Stimulated activated CD4-positive, alpha-beta T cell treated with anti-CD3 and anti-CD28 coated beads, Interleukin-2, amount 100 ng/mL, for 48 hours (primary cell): ENCODE data around the gene PLOD3.

Experiments
- DNase-seq, 2 donors: peaks; one replicate each; pipeline ENCODE4 v3.0.0-alpha.2; 2020

Gene PLOD3

DNA sequence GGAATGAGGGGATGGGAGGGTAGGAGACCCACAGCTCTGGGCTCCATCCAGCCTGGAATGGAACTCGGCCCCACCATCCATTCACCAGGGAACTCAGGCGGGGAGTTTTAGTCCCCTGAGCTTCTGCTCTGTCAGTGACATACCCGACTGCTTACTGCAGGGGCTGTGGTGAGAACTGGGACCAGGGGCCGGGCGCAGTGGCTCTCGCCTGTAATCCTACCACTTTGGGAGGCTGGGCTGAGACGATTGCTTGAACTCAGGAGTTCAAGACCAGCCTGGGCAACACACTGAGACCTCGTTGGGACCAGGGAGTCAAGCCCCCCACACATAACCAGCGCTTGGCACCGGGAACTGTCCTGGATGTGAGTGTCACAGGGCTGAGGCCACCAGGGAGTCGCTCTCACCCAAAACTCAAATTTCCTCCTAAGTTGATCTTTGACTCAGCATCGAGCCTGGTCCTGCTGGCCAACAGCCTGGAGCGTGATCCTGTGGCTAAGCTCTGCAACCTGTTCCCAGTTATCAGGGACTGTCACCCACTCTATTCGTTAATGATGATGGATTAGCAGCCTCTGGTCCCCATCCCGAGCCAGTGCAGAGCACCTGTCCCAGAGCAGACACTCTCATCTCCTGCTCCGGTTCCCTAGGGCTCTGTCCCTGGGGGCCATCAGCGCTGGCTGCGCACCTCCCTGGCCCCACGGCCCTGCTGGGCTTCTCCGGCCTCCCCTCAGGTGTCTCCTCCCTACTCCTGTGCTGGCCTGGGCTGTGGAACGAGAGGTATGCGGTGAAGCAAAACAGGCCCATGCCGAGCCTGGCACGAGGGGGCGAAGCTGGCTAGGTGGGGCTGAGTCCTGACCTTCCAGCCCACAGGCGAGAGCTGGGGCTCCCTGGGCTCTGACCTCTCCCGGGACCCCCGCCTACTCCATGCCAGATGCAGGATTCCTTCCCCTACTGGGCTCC, 21.1 kb upstream of the PLOD3 start:
- DNase-seq, result no peak

DNA sequence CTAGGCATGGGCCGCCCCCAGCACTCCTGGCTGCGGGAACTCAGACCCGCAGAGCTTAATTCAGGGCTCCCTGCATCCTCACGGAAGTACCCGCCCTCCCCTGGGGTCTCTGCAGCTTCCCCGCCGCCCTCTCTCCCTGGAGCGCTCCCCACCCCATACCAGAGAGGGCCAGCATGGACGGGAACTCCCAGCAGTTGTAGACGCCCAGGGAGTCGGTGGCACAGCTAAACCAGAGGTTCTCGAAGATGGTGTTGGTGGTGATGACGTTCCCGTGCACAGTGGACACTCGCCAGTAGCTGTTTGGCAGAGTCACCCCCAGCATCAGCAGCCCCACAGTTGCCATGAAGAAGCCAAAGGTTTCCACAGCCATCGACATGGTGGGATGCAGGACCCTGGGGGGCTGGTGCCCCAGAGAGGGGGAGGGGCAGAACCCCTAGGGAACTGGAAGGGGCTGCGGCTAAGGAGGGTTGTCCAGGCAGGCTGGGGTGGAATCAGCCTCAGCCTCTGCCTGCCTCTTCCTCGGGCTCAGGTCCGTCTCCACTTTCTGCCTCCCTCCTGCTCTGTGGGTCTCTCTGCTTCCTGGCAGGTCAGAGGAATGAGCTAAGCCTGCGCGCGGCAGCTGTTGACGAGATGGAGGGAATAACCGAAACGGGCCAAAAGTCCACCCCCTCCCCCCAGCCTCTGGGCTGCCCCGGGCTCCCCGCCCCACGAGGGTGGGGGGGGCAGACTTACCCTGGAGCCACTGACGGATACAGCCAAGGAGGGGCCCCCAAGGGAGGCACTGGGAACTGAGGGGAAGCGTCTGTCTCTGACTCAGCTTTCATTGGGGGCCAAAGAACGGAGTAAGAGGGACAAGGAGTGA, 20.1 kb upstream of the PLOD3 start, which contains the start of gene CLDN15:
TSS of gene CLDN15 (minus strand) at position 597 of the 862 bp plus-strand sequence. CDS start at position 376, 221 bp downstream.
- DNase-seq, result no peak

GRCh38 chr7:101236292-101236835, 19.0 kb upstream of the PLOD3 start:
- DNase-seq, result no peak

- DNase-seq, result no peak
Observed at GRCh38 chr7:101235522-101235921, 18.1 kb upstream of the PLOD3 start.

DNA sequence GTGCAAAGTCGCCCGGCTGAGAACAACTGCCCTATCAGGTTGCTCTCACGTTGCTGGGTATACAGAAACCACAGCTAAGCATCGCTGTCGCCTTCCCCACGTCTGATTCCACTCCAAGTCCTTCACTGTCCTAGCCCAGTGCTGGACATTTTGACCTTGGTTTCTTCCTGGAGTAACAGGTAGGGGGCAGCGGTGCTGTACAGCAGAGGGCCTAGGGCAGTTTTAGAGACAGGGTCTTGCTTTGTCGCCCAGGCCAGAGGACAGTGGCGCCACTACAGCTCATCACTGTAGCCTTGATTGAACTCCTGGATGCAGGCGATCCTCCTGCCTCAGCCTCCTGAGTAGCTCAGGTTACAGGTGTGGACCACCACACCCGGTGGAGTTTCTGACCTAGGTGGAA, 17.7 kb upstream of the PLOD3 start:
- DNase-seq, result no peak

DNA sequence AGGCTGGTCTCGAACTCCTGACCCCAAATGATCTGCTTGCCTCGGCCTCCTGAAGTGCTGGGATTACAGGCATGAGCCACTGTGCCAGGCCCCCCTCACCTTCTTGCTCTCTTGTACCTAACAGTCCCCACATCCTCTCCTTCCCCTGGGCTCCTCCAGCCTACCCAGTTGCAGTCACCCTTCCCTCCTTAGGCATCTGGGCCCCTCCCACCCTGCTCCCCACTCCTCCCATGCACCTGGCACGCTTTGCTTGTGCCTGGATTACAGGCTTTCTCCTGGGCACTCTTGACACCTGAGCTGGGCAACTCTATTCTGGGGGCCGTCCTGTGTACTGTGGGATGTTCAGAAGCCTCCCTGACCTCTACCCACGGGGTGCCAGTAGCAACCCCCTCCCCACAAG, 17.3 kb upstream of the PLOD3 start:
- DNase-seq, result no peak

DNA sequence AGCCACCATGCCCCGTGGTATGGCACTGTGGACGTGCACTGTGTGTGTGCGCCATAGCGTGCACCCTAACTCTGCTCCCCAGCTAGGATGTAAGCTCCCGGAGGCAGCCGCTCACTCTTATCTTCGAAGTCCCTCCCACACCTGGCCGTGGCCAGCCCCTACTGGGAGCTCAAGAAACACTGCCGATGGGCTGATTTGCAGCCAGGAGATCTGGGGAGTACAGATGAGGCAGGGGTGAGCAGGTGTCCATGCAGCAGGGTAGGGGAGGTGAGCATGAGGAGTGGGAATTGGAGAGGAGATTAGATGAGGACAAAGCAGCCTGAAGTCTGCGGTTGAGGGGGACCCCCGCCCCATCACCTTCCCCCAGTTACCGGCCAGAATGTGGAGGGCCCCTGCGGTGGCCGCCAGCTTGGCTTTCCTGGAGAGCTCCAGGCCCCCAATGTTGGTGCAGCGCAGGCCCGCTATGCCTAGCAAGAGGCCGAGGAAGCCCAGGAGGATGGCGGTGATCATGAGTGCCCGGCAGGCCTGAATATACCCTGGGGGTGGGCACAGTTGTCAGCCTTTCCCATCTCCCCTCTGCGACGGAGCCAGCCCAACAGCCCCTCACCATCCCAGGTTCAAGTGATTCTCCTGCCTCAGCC, 16.6 kb upstream of the PLOD3 start:
- DNase-seq, result no peak

DNA sequence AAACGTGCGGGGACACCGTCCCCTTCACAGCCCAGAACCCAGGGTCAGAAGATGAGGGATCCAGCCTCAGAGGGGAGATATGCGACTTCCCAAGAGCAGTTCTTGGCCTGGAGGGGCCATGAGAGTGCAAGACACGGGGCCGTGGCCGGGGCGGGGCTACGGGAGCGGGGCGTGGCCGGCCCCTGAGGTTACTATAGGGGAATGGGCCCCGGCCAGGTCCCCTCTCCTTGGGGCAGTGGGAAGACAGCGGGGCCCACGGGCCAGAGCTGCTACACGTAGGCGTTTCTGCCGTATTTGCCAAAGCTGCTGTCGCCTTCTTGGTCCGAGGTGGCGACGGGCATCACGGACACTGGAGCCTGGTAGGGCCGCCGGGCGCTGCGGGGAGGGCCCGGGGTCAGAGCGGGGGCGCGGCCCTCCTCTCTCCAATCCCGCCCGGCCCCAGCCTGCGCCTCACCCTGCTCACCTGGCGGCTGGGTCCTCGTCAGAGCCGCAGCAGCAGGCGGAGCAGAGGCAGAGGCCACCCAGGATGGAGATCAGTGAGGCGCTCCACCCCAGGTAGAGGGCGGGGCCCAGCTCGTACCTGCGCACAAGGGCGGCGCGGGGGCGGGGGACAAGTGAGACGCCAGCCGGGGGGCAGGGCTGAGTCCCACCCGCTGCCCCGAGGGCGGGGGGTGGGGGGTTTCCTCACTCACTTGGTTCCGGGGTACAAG, 14.9 kb upstream of the PLOD3 start:
- no peak for DNase-seq

- no peak for DNase-seq
Observed at GRCh38 chr7:101231644-101232043, 14.3 kb upstream of the PLOD3 start.

- DNase-seq, result no peak
Observed at GRCh38 chr7:101226721-101227120, 9.3 kb upstream of the PLOD3 start.

DNA sequence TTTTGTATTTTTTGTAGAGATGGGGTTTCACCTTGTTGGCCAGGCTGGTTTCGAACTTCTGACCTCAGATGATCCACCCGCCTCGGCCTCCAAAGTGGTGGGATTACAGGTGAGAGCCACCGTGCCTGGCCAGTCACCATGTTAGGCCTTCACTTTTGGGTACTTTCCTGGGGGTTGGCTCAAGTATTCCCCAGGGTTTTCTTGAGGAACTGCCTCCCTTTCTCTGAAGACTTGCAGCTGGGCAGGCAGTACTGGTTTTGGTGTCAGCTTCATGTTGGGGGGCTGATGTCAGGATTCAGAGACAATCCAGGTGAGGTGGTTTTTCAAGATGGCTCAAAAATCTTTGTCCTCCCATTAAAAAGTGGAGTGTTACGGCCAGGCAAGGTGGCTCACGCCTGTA, 8.3 kb upstream of the PLOD3 start:
- DNase-seq, result no peak

DNA sequence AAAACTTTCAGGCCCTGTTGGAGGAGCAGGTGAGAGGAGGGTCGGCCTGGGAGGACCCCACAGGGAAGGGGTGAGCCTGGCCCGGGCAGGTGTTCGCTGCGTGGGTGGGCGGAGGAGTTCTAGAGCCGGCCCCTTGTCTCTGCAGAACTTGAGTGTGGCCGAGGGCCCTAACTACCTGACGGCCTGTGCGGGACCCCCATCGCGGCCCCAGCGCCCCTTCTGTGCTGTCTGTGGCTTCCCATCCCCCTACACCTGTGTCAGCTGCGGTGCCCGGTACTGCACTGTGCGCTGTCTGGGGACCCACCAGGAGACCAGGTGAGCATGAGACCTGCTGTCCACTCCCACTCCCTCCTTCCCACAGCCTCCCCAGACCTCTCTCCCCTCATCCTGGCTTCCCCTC, 6.1 kb upstream of the PLOD3 start:
- no peak for DNase-seq

DNA sequence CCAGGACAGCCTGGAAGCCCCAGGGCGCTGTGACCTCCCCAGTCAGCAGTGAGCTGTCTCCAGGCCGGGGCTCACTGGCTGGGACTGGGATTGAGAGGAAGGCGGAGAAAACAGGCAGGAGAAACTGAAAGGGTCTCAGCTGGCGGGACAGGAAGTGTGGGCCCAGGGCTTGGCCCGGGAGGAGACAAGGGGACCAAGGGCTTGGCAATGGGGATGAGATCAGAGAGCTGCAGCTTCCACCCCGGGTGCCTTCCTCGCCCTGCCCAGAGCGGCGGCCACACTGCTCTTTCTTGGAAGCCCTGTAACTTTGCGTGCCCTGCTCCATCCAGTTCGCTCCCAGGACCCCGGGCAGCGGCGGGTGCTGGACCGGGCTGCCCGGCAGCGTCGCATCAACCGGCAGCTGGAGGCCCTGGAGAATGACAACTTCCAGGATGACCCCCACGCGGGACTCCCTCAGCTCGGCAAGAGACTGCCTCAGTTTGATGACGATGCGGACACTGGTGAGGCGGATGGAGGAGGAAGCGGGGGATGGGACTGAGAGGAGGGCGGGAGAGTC, 5.0 kb upstream of the PLOD3 start:
- DNase-seq, result no peak

GRCh38 chr7:101220295-101220694, 2.9 kb upstream of the PLOD3 start:
- no peak for DNase-seq

DNA sequence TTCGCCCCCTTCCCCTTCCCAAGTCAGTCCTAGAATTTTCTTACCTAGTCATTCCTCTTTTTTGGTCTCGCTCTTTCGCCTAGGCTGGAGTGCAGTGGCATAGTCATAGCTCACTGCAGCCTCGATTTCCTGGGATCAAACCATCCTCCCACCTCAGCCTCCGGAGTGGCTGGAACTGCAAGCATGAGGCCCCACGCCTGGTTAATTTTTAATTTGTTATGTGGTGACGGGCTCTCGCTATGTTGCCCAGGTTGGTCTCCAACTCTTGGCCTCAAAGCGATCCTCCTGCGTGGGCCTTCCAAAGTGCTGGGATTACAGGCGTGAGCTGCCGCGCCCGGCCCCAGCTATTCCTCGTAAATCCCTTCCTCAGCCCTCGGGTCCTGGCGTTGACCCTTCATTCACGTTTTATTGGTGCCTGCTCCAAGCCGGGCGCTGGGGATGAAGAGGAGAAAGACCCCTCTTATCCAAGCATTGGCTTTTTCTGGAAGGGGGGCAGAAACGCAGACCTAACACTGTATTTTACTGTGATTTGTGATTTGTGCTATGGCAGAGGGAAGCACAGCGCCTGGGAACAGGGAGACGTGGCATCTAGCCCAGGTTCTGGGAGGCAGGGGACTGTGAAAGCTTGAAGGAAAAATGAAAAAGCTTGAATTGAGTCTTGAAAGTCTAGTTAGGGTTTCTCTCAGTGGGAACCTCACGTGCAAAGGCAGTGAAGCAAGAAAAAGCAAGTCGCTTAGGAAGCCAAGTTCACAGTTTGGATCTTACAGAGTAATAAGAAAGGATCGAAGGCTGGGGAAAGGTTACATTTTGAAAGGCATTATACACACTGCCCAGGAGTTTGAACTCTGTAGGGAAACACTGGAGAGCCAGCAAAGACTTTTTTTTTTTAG, 1.1 kb upstream of the PLOD3 start:
- DNase-seq, result no peak

DNA sequence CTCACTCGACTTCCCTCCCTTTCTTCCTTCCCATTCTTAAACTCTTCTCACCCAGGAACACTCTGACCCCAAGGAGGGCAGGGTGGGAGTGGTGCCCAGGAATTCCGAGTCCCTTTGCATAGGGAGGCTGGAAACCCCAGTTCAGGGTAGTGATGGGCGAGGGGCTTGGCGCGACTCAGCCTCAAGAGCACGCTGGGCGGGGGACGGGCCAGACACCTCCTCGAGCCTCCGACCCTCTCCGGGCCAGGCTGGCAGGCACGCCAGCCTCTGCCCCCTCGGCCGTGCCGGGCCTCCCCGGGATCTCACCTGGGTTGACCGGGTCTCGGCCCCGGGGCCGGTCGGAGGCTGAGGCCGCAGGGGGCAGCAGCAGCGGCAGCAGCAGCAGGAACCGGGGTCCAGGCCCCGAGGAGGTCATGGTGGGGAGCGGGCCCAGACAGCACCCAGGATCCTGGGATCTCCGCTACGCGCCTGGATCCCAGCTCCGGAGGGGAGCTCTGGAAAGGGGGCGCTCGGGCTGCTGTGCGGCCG, 457 bp downstream of the PLOD3 start:
- DNase-seq, result no peak

GRCh38 chr7:101216001-101216859, 1.2 kb downstream of the PLOD3 start:
- no peak for DNase-seq

- DNase-seq, result no peak
Observed at GRCh38 chr7:101212014-101212413, 5.4 kb downstream of the PLOD3 start.

DNA sequence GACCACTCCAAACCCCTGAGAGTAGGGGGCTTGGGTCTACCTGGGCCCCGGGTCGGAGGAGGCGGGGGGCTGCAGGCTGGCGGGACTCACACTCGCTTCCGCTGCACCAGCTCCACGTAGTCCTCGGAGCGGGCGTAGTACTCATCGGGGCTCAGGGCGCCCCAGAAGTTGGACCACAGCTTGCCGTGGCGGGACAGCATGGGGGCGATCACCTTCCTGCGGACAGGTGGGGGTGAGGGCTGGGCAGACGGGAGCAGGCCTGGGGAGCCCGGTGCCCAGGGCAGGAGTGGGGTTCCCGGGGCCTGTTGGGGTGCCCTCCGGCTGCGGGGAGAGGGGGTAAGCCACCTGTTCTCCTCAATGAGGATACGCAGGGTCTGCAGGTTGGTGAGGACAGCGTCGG, 5.9 kb downstream of the PLOD3 start:
- no peak for DNase-seq

DNA sequence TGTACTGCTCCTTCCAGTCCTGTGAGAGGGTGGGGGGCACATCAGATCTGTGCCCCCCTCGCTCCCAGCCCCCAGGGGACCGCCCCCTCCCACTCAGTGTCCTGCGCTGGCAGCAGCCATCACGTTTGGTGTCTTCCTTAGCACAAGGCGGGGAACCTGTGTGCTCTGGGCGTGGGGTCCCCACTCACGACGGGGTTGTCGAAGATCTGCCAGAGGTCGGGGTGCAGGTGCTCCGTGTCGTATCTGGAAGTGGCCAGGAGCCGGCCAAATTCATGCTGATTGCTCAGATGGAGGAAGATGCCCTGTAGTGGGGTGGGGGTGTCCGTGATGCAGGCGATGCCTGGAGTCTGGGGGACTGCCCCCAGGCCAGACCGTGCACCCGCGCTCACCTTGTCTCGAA, 7.2 kb downstream of the PLOD3 start:
- DNase-seq, result no peak
